ENCODE measurements around the gene TMEM138. TPM values are rescaled to one million over a fixed set of nuclear protein-coding genes. Genes with fewer than 3 reads are reported as not detected.

The TMEM138 gene
- polyA plus RNA-seq, 1 experiment = 55.6 TPM

DNA sequence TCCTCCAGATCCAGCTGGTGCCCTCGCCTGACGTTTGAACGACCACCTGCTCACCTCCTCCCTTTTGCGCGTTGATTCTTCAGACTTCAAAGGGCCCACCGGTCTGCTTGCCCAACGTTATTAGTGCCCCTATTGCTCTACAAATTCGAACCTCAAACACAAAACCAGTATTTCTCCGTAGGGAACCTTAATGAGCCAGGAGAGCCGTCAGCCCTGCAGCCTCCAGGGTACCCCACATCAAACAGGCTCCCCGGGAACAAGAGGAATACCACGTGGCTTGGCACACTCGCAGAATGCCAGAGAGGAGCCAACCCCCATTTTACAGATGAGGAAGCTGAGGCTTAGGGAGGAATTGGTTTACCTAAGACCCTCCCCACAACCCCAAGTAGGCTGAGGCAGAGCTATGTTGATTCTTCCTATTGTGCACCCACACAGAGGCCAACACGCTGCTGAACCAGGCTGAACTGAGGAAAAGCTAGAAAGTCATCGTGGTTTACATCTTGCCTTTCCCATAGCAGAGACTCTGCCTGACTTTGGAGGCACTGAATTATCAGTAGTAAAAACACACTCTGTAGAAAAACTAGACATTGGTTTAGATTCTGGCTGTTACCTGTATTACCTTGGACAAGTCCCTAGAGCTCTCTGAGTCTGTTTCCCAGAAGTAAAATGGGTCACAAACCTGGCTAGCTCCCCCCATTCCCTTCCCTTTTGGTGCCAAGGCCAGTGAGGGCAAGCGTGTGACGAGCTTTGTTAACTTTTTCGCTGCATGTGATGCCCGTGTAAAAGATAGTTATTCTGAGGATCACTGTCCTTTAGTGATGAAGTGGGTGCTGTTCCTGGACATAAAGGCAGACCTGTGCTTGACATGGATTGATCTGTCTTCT is 28.4 kb upstream of the TMEM138 start:
- no peak for DNase-seq (ENCODE audit: low read depth)

DNA sequence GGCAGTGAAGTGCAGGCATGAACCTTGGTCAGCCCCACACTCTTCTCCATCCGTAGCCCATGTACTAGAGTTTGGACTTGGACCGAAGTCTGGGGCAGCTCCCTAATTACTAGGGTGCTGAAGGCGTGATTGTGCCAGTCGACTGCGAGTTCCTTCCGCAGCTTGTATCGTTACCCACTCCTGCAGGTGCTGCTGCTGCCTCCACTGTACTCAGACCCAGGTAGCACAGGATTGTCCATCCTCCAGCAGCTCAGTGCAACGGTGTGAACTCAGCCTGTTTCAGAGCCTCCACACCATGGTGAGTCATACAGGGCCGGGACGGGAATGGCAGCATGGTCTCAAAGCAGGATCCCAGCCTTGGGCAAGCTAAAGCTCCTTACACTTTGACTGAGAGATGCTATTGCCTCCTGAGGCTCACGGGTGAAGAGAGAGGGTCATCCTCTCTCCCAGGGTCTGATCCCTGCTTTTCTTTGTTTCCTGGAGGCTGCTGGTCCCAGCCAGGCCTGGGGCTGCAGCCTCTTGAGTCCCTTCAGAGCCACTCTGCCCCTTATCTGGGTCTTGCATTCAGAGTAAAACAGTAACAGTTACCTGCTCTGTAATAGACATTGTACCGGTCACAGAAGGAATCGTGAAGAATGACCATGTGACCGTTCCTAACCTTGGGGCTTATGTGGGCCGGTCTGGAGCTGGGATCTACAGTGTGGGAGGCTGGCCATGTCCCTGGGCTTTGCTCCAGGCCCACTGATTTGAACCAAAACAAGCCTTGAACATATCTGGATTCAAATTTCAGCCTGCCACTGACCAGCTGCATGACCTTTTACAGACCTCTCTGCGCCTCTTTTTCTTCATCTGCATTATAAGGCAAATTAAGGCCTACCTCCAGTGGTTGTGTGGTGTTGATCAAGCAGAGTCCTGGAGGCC is 27.5 kb upstream of the TMEM138 start:
- Histone ChIP-seq H3K36me3 (ENCODE audit: control insufficient read depth, insufficient read depth, low read length) (peaks cover 2% of the 10 kb centered on the region; the same call in 1 of the 2 replicates), H3K27me3 (ENCODE audit: control insufficient read depth, insufficient read depth, low read length) (no peaks in the 10 kb centered on the region), H3K4me3 (ENCODE audit: low read depth, low read length) (no peak overlapping the region)
- CTCF ChIA-PET = interaction anchor here (1.0 to 10.9 kb wide), 6 partner anchors 12 to 81 kb away, joined by 3 to 374 read pairs (median 58); partner anchors contain the start of genes CYB561A3, TMEM138 and TMEM216
- no peak for TF ChIP-seq CTCF (IDR thresholded peaks at IDR 0.05; ENCODE audit: insufficient read depth, low read depth, low read length)
- POLR2A ChIA-PET = no interaction called here
- no peak for DNase-seq (ENCODE audit: low read depth)

More for the DNA sequence above, 28.4 kb upstream of the TMEM138 start:
- Histone ChIP-seq H3K36me3 (ENCODE audit: control insufficient read depth, insufficient read depth, low read length) (peaks cover 9% of the 10 kb centered on the region), H3K4me3 (ENCODE audit: low read depth, low read length) (peak overlapping the region; percentile 95), H3K27me3 (ENCODE audit: control insufficient read depth, insufficient read depth, low read length) (no peaks in the 10 kb centered on the region)
- CTCF ChIA-PET = interaction anchor here (1.0 to 10.9 kb wide), 5 partner anchors 13 to 80 kb away, joined by 4 to 374 read pairs (median 60); partner anchors contain the start of genes CYB561A3, TMEM138 and TMEM216
- POLR2A ChIA-PET = no interaction called here
- TF ChIP-seq CTCF (IDR thresholded peaks at IDR 0.05; ENCODE audit: insufficient read depth, low read depth, low read length) = no peak

DNA sequence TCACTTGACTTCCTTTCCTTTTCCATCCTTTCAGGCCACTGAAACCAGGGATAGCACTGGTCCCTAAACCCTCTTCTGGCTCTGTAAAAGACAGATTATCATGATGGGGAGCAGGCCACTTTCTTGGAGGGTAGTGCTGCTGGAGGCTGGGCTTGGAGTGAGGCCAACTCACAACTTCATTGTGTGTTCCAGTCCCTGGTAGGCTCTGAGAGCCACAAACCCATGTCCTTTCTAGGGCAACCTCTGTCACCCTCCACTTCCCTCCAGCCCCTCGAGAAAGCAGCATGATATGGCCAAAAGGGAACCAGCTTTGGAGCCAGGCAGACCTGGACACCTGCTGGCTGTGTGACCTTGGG is 26.8 kb upstream of the TMEM138 start:
- no peak for DNase-seq (ENCODE audit: low read depth)

GRCh38 chr11:61336171-61336935 is 25.8 kb upstream of the TMEM138 start:
- CTCF ChIA-PET = interaction anchor here (0.7 to 10.9 kb wide), 31 partner anchors 8 to 99 kb away, joined by 3 to 374 read pairs (median 5); partner anchors contain the start of genes CPSF7, CYB561A3, TMEM138 and TMEM216
- Histone ChIP-seq H3K36me3 (ENCODE audit: control insufficient read depth, insufficient read depth, low read length) (no peaks in the 10 kb centered on the region; the same call in 1 of the 2 replicates), H3K4me3 (ENCODE audit: low read depth, low read length) (no peak overlapping the region), H3K27me3 (ENCODE audit: control insufficient read depth, insufficient read depth, low read length) (no peaks in the 10 kb centered on the region)
- no peak for DNase-seq (ENCODE audit: low read depth)
- POLR2A ChIA-PET = no interaction called here
- peak; percentile 99 for TF ChIP-seq CTCF (IDR thresholded peaks at IDR 0.05; ENCODE audit: insufficient read depth, low read depth, low read length)

More for the DNA sequence above, 26.8 kb upstream of the TMEM138 start:
- no peaks in the 10 kb centered on the region; the same call in 1 of the 2 replicates for H3K36me3 ChIP-seq (ENCODE audit: control insufficient read depth, insufficient read depth, low read length)
- CTCF ChIA-PET = interaction anchor here (1.3 to 10.9 kb wide), 17 partner anchors 7 to 89 kb away, joined by 3 to 374 read pairs (median 8); partner anchors contain the start of genes CYB561A3, TMEM138 and TMEM216
- TF ChIP-seq CTCF (IDR thresholded peaks at IDR 0.05; ENCODE audit: insufficient read depth, low read depth, low read length) = no peak
- POLR2A ChIA-PET = no interaction called here
- H3K4me3 ChIP-seq (ENCODE audit: low read depth, low read length) = no peak overlapping the region
- H3K27me3 ChIP-seq (ENCODE audit: control insufficient read depth, insufficient read depth, low read length) = no peaks in the 10 kb centered on the region
